ENCODE data around the gene PHF10. TPM values are rescaled to one million over a fixed set of nuclear protein-coding genes. Genes with fewer than 3 reads are reported as not detected.

PHF10 gene
- total and polyA plus RNA-seq, 2 of the 4 experiments (the other 2 are of a cell fraction), result 7.3 to 15.9 TPM

GRCh38 chr6:169657284-169657610 lies 67.1 kb downstream of the PHF10 start:
- dilution Hi-C loops (cut with HindIII; ENCODE audit: low sequenced_read_pairs, unreplicated experiment) (no loop called here), in situ Hi-C loops (cut with MboI; ENCODE audit: low sequenced_read_pairs) (no loop called here), intact Hi-C loops (cut with micrococcal nuclease) (loop anchor here (10.0 kb wide), 2 partner anchors 702 to 762 kb away; no protein-coding TSS in a partner anchor)
- DNase-seq, result no peak
- no peak overlapping the region for H4K91ac ChIP-seq (ENCODE audit: insufficient read depth, low read depth, low read length)
- H2BK5ac ChIP-seq (ENCODE audit: low read depth, low read length, poor library complexity, severe bottlenecking), result no peak overlapping the region
- no peaks in the 10 kb centered on the region for H3K4me1 ChIP-seq (ENCODE audit: control insufficient read depth, insufficient read depth, low read length)
- CTCF ChIA-PET, result no interaction called here
- no peak overlapping the region for H2BK20ac ChIP-seq (ENCODE audit: low read depth, low read length)
- H3K4me3 ChIP-seq (ENCODE audit: insufficient read depth, low read depth, low read length), result no peak overlapping the region
- no peak overlapping the region for H2BK15ac ChIP-seq (ENCODE audit: low read depth, low read length)
- H3K27me3 ChIP-seq (ENCODE audit: control insufficient read depth, insufficient read depth, low read length), result no peaks in the 10 kb centered on the region
- no peak overlapping the region for H3K4ac ChIP-seq (ENCODE audit: low read depth, low read length)
- H2AFZ ChIP-seq (replicated peaks; ENCODE audit: low read length, poor library complexity), result no peak overlapping the region
- no peak overlapping the region for H3K56ac ChIP-seq (ENCODE audit: extremely low read depth, insufficient read depth, low read length)
- POLR2A ChIA-PET (ENCODE audit: unreplicated experiment), result no interaction called here
- H3K9me1 ChIP-seq (ENCODE audit: insufficient read depth, low read length), result no peaks in the 10 kb centered on the region; the same call in 1 of the 2 replicates
- no peaks in the 10 kb centered on the region for H4K20me1 ChIP-seq (ENCODE audit: insufficient read depth, low read length)
- BruUV-seq (replicated peaks), result no TSS peak
- H2BK120ac ChIP-seq (ENCODE audit: low read depth, low read length), result no peak overlapping the region
- peaks cover 36% of the 10 kb centered on the region for H3K36me3 ChIP-seq (ENCODE audit: control insufficient read depth, insufficient read depth, low read length)
- WGBS, 2 experiments (ENCODE audit: extremely low coverage in 2 of 2, insufficient read length in 1 of 2), result 85% methylated on average over 10 of the region's 13 CpGs; no CpG with 5 or more reads in 1 of the 2 experiments
- no peak for ATAC-seq (ENCODE audit: low read depth)
- H3K23ac ChIP-seq (ENCODE audit: low read depth, low read length), result no peak overlapping the region
- H3K27ac ChIP-seq (ENCODE audit: insufficient read depth, low read length), result no peak overlapping the region
- H4K8ac ChIP-seq (ENCODE audit: low read depth in 2 of 2, low read length in 2 of 2), result no peak overlapping the region
- H3K79me1 ChIP-seq (ENCODE audit: low read depth in 1 of 2, low read length in 2 of 2), result no peaks in the 10 kb centered on the region
- H3K4me2 ChIP-seq (ENCODE audit: low read depth, low read length), result no peak overlapping the region
- no peaks in the 10 kb centered on the region for H3K9me3 ChIP-seq (ENCODE audit: control insufficient read depth, insufficient read depth, low read length)
- TF ChIP-seq FOS (IDR thresholded peaks at IDR 0.05; ENCODE audit: low read depth, low read length) (no peak), CTCF (conservative IDR thresholded peaks at IDR 0.05; ENCODE audit: low read depth, low read length) (no peak), POLR2A (IDR thresholded peaks at IDR 0.05; ENCODE audit: low read depth, low read length) (no peak), SMC3 (IDR thresholded peaks at IDR 0.05; ENCODE audit: low read depth, low read length) (no peak), USF2 (IDR thresholded peaks at IDR 0.05; ENCODE audit: low read depth, low read length) (no peak), RCOR1 (IDR thresholded peaks at IDR 0.05; ENCODE audit: insufficient replicate concordance, low read length) (no peak), CHD1 (IDR thresholded peaks at IDR 0.05; ENCODE audit: low read depth, low read length) (no peak), MAFK (IDR thresholded peaks at IDR 0.05; ENCODE audit: low read depth, low read length) (no peak), RAD21 (IDR thresholded peaks at IDR 0.05; ENCODE audit: low read length) (no peak), CEBPB (IDR thresholded peaks at IDR 0.05; ENCODE audit: low read depth, low read length) (no peak), ELK1 (IDR thresholded peaks at IDR 0.05; ENCODE audit: borderline replicate concordance, low read depth, low read length) (no peak)
- no peak overlapping the region for H3K9ac ChIP-seq (ENCODE audit: low read depth, low read length)
- no peak overlapping the region for H4K5ac ChIP-seq (ENCODE audit: low read depth, low read length)
- H2AK9ac ChIP-seq (replicated peaks; ENCODE audit: low read depth, low read length, poor library complexity), result no peak overlapping the region
- H3K14ac ChIP-seq (replicated peaks; ENCODE audit: low read depth, low read length), result no peak overlapping the region
- H2AK5ac ChIP-seq (ENCODE audit: low read depth, low read length), result no peak overlapping the region
- H3K18ac ChIP-seq (ENCODE audit: low read depth, low read length), result no peak overlapping the region

Data from IMR-90 (cell line).